GM23248 (cell line): ENCODE data around the gene PAK2.

ENCODE experiments used
- EZH2 ChIP-seq: fragments of 200-600 bp; sonication (generic); IDR thresholded peaks from 2 replicates; pipeline ENCODE4 v1.6.1; 2018; ENCODE audit warnings: antibody characterized with exemption, mild to moderate bottlenecking; ENCODE audit not compliant: insufficient read depth, poor library complexity, severe bottlenecking
- EZH2phosphoT487 ChIP-seq: fragments of 200-600 bp; sonication (generic); IDR thresholded peaks from 2 replicates; pipeline ENCODE4 v1.6.1; 2018; ENCODE audit warnings: antibody characterized with exemption, moderate library complexity, mild to moderate bottlenecking, low read depth; ENCODE audit not compliant: insufficient read depth

DNA sequence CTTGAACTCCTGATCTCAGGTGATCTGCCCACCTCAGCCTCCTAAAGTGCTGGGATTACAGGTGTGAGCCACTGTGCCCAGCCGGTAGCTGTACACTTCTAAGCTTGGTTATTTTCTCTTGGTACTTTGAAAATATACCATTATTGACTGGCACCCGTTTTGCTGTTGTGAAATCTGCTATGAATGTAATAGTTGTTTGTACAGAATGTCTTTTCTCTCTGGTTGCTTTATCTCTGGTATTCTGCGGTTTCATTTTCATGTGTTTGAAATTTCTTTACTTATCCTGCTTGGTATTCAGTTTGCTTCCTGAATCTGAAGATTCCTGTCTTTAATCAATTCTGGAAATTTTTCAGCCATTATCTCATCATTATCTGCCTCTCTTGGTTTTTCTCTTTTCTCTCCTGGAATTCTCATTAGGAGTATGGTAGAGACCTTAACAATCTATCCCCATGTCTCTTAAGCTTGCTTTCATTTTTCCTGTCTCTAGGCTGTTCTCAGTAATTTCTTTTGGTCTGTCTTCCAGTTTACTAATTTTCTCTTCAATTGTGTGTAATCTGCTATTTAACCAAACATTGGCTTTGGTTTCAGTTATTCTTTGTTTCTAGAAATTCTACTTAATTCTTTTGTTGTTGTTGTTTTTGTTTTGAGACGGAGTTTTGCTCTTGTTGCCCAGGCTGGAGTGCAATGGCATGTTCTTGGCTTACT lies 2.8 kb upstream of the PAK2 start:
- no peak for TF ChIP-seq EZH2
- no peak for TF ChIP-seq EZH2phosphoT487
